Neuron (in vitro differentiated cells): ENCODE data around the gene RBBP4.

Experiments used
- H2AFZ ChIP-seq: one replicate; pipeline ENCODE4 v1.6.1; 2013; ENCODE audit warnings: low read depth, mild to moderate bottlenecking, inconsistent platforms, low read length, moderate library complexity
- H3K27me3 ChIP-seq: one replicate; pipeline ENCODE4 v1.6.1; 2013; ENCODE audit warnings: low read length; ENCODE audit not compliant: insufficient read depth
- H3K36me3 ChIP-seq: one replicate; pipeline ENCODE4 v1.6.1; 2013; ENCODE audit warnings: low read length; ENCODE audit not compliant: insufficient read depth
- H3K4me1 ChIP-seq: one replicate; pipeline ENCODE4 v1.6.1; 2013; ENCODE audit warnings: low read length; ENCODE audit not compliant: insufficient read depth
- H3K4me3 ChIP-seq: 2 replicates; pipeline ENCODE4 v1.5.1; 2013; ENCODE audit warnings: mild to moderate bottlenecking, low read length, moderate library complexity
- H3K9me3 ChIP-seq: one replicate; pipeline ENCODE4 v1.6.1; 2013; ENCODE audit warnings: low read length

Gene RBBP4

GRCh38 chr1:32727876-32728275 lies 76.9 kb downstream of the RBBP4 start:
- Histone ChIP-seq H2AFZ (no peak overlapping the region), H3K27me3 (no peaks in the 10 kb centered on the region), H3K4me1 (peaks cover 12% of the 10 kb centered on the region), H3K36me3 (no peaks in the 10 kb centered on the region), H3K4me3 (no peak overlapping the region), H3K9me3 (no peaks in the 10 kb centered on the region)

GRCh38 chr1:32728413-32729077 lies 77.5 kb downstream of the RBBP4 start:
- H3K4me3 ChIP-seq = no peak overlapping the region
- no peak overlapping the region for H2AFZ ChIP-seq
- H3K4me1 ChIP-seq = peaks cover 15% of the 10 kb centered on the region
- H3K27me3 ChIP-seq = no peaks in the 10 kb centered on the region
- no peaks in the 10 kb centered on the region for H3K9me3 ChIP-seq
- no peaks in the 10 kb centered on the region for H3K36me3 ChIP-seq

- Histone ChIP-seq H3K4me3 (no peak overlapping the region), H3K36me3 (no peaks in the 10 kb centered on the region), H2AFZ (no peak overlapping the region), H3K9me3 (no peaks in the 10 kb centered on the region), H3K27me3 (no peaks in the 10 kb centered on the region), H3K4me1 (peaks cover 22% of the 10 kb centered on the region)
Measured at GRCh38 chr1:32729254-32730046, 78.4 kb downstream of the RBBP4 start.

GRCh38 chr1:32733582-32734321 lies 82.7 kb downstream of the RBBP4 start:
- no peaks in the 10 kb centered on the region for H3K9me3 ChIP-seq
- H3K4me1 ChIP-seq = peaks cover 22% of the 10 kb centered on the region
- no peaks in the 10 kb centered on the region for H3K27me3 ChIP-seq
- H3K4me3 ChIP-seq = no peak overlapping the region
- no peak overlapping the region for H2AFZ ChIP-seq
- no peaks in the 10 kb centered on the region for H3K36me3 ChIP-seq
